HG03064 (cell line): Measurements from ENCODE around the gene KPNB1.
"Not testable (repeated sequence)": the region's sequence is repeated elsewhere in the genome, so short reads cannot be mapped to it uniquely, and the experiment has no call there.

Source experiments
- ATAC-seq: cut with Tn5 transposase; IDR thresholded peaks from one replicate; pipeline ENCODE4 v1.9.1; 2021; ENCODE audit warnings: low read depth; ENCODE audit not compliant: unreplicated experiment

KPNB1 gene

DNA sequence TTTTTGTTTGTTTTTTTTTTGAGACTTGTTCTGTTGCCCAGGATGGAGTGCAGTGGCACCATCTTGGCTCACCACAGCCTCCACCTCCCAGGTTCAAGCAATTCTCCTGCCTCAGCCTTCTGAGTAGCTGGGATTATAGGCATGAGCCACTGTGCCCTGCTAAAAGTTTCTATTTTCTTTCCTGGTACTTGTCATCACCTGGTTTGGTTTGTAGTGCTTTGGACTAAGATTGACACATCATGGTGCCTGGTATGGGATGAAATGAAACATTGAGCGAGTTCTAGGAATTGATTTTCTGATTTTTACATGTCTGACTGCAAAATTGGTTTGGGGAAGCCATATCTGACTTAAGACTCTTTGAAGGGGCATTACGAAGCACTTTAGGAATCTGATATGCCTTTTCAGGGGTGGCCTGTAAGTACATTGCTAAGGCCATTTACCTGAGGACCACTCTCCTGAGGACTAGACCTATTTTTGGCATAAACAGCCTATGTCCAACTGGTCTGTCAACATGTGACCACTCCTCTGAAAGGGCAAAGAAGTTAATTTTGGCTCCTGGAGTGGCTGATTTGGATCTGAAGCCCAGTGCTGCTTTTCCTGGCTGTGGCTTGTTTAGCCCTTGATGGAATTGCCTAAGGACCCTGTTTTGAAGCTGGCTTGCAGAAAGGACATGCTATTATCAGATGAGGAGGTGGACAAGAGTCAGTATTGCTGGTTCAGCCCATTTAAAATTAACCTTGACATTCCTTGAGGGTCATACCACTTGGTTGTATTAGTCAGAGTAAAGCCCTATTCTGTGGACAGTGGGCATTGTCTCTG lies 25.9 kb downstream of the KPNB1 start:
- no peak for ATAC-seq

DNA sequence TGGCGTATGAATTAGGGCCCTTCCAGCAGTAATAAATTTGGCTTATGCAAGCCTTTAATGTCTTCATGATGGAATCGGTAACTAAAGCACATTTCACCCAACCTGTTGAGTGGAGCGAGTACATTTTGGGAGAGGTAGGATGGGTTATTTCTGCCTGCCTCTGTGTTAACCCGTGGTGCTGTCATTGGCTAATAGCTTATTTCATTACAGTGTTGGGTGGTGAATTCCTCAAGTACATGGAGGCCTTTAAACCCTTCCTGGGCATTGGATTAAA lies 26.4 kb downstream of the KPNB1 start:
- ATAC-seq, result no peak

DNA sequence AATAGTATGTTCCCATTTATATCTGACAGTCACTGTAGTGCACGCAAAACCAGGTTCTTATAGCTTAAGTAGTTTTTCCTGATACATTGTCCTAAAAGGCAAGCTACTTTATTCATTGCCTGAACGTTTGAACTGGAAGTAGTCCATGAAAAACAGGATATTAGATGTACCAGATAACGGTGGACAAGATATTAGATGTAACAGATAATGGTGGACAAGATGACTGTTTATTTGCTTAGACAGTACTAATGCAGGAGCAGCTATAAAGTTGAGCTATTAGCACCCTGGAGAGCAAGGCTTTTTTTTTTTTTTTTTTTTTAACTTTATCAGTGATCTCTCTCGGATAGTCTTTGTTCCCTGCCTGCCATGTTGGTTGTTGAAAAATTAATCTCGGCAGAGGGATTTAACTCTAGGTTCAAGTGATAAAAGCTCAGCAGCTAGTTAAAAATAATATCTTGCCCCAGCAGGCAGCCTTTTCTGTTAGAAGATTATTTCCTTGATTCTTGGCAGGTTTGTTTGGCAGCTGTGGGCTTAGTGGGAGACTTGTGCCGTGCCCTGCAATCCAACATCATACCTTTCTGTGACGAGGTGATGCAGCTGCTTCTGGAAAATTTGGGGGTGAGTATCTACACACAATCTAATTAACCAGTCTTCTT lies 26.9 kb downstream of the KPNB1 start:
- ATAC-seq, result no peak

DNA sequence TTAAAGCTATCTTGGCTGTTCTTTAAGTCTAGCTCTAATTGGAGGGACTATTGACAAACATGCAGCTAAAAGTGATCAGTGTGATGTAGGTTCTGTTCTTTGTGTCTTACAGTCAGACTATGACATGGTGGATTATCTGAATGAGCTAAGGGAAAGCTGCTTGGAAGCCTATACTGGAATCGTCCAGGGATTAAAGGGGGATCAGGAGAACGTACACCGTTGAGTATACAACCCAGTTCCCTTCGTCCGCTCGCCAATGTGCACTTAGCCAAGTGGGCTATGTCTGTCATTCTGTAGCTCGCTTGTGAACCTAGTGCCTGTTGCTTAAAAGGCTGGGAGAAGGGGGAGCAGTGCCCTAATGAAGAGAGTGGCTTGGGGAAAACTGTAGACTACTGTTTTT lies 28.5 kb downstream of the KPNB1 start:
- no peak for ATAC-seq

DNA sequence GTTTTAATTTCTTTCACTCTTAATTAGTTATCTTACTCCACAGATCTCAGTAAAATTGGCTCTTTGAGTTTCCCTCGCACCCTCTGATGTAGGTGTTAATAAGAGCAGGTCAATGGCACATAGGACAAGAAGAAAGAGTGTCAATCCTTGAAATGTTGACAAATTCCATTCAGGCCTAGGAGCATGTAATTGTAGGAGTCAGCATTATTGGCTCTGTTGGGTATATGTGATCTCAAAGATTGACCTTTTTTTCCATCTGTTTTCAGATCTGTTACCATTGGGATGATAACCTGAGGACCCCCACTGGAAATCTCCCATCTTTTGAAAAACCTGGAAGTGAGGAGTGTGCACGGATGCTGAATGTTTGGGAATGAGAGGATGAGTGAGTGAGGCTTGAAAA lies 32.4 kb downstream of the KPNB1 start:
- no peak for ATAC-seq

DNA sequence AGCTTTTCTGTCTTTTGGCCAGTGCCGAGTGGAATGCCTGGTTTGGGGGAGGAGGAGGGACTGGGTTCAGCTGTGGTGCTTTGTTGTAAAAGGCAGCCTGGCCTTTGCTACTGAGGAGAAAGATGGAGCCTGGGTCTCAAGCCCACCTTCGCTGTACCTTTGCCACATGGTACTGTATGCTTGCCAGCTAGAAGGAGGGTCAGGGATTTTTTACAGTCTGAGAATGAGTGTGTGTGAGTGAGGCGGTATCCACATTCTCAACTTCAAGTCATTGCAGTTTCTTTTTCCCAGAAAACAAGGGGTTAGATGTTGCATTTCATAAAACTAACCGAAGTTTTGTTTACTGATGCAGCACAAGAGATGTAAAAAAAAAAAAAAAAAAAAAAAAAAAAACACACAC lies 33.0 kb downstream of the KPNB1 start:
- not testable (repeated sequence) for ATAC-seq

DNA sequence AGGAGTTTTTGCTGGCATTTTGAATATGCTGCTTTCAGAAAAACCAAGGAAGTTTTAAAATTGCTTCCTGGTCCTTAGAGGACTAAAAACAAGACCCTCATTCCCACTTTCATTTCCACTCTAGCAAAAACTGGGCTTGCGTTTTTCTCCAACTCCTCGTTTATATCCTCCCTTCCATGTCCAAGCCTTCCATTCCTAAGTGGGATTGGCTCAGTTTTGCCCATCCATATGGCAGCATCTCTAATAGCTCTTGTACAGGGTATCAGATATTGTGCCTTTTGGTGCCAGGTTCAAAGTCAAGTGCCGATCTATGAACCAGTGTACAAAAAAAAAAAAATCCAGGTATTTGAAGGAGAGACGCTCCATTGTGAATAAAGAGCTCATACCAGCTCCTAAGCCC lies 34.3 kb downstream of the KPNB1 start:
- ATAC-seq, result no peak

DNA sequence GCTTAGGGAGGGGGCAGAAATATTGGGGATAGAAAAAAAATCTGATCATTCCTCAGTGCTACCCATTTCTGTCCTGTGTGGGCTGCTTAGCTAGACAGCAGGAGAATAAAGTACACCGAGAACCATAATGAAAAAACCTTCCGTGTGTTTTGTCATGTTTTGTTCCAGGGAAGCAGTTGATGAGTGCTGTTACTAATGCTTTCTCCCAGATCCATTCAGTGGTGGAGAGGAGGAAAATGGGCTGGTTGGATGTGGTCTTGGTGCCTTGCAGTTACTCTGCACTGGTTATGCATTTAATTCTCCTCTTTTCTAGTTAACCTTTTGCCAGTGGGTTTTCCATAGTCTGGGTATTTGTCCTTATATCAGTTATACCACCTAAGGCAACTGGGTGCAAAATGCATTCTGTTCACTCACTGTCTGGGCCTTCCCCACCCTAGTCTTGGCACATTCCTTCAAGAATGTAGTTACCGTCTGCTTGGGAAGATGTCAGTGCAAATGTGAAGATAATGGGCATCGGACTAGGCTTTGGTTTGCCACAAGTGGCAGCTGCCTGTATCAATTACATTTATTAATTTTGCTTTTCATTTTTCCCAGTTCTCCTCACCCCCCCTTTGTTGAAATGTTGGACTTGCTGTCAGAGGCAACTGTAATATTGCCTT lies 34.9 kb downstream of the KPNB1 start:
- ATAC-seq, result no peak

DNA sequence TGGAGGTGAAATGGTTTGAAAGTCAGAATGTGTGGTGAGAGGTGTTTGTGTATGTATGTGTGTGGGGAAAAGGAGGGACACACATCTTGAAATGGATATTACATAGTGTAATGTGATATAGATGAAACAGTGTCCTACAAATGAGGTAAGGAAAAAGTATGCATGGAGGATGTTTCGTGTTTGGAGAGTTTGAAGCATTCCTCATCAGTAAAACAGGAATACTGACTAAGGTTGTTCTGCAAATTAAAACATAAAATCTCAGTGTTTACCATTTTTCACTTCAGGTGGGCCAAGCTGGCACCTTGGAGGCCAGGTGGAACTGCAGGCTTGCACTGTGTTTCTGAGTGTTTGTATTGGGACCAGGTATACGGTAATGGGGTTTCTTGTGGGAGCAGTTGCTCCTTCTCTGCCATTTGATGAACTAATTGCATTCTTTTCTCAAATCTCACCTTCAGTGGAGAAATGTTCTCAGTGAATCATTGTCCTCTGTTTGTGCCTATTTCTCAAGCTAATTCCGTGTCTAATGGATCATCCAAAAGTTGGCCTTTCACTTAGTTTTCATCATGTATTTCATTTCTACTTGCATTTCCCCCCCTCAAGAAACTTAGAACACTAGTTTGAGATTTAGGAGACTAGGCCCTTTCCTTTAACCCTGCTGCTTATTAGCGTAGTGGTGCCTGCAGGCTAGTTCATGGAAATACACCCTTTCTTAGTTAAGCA lies 36.0 kb downstream of the KPNB1 start:
- no peak for ATAC-seq

DNA sequence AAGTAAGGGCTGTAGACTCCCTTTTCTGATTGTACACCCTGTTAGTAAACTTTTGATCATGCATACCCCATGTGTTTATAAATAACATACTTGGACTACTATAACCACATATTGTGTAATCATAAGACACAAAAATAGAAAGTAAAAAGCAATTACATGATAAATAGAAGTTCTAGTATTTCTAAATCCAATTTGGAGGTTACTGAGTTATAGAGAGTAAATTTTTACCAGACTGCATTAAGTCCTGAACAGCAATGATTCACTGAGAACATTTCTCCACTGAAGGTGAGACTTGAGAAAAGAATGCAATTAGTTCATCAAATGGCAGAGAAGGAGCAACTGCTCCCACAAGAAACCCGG lies 36.5 kb downstream of the KPNB1 start:
- no peak for ATAC-seq

DNA sequence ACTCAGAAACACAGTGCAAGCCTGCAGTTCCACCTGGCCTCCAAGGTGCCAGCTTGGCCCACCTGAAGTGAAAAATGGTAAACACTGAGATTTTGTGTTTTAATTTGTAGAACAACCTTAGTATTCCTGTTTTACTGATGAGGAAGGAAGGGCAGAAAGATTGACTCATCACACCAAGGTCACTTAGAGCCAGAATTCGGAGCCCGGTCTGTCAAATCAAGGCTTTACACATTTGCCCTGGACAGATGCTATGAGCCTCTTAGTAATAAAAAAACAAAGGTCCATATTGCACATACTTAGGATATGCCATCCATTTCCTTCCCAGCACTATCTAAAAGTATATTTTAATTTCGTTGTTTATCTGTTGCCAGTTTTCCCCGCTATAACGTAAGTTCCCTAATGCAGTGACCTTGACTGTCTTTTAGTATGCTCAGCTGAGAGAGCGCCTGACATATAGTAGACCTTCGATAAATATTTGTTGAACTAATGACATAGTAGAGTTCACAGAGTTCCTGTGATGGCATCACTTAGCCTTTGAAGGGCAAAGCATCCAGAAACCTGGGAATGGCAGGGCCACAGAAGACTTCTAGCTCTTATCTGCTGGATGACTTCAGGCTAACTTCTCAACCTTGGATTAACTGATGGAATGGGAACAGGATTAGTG lies 37.1 kb downstream of the KPNB1 start:
- ATAC-seq, result no peak

DNA sequence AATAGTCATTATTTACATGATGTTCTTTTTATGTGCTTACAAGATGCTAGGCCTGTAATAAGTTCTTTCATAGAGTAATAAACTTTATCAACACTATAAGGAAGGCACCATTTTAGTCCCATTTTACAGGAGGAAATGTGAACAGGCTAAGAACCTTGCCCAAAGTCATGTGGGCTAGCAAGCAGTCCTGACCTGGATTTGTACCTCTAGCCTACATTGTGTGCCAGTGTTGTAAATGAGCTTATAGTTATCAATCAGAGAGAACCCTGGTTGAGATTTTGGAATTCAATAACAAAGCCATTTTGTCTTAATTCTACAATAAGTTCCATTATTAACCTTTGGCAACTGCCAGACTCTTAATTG lies 37.6 kb downstream of the KPNB1 start:
- ATAC-seq, result no peak

DNA sequence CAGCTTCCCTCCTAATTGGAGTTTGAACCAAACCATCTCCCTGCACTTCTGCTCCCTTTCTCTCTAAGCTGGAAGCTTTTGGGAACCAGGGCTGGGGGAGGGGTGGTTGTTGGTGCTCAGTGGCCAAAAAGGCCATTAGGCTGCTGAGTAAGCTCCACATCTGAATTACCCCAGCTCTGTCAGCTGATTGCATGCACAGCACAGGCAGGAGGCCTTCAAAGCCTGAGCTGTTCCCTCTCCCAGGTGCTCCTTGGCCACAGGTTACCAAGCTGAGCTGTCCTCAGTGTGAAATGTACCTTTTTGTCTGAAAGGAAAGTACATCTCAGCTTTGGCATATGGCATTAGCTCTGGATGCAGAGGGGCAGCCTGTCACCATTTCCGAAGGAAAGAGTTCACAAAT lies 38.0 kb downstream of the KPNB1 start:
- ATAC-seq, result no peak

DNA sequence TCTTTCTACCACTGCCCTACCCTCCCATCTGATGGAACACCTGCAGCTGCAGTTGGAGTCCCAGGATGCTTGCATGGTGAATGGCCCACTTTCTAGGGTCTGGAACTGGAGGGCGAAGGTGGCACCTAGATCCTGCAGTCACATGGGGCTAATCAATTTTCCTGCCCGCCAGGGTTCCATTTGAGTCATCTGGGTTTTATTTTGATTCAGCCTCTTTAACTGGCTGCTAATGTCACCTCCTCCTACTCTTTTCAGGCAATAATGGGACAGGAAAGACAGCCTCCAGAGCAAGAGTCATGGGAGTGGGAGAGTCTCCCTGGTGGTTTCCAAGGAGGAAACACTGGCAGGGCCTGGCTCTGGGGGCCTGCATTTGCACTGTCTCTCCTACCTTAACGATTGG lies 40.4 kb downstream of the KPNB1 start:
- no peak for ATAC-seq

DNA sequence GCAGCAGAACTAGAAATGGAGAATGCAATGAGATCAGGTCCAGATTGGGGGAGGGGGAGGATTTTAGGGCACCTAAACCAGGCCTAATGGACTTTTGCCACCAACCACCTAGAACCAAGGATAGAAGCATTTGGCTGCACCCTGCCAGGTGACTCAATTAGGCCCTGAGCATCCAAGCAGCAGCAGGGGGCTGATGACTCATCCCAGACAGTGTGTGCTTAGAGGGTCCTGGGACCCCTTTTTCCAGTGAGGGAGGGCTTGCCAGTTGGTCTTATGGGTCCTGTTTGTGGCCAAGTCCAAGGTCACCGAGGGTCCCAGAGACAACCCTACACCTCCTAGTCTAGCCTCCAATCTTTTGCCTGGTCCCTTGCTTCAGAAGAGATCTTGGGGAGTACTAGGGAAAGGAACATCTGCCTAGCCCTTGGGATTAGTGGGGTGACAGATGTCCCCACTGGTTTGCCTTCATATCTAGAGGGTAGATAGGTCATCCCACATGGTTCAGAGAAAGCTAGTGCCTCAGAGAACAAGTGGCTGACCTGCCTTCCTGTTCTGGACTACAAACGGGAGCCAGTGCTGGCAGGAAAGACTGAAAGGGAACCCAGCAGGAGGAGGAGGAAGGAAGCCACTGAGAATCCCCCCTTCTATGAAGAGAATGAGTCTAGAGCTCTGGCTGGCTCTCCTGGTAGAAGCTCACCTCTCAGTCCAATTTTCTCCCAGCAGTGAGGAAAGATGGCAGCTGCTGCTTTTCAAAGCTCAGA lies 42.6 kb downstream of the KPNB1 start:
- no peak for ATAC-seq

DNA sequence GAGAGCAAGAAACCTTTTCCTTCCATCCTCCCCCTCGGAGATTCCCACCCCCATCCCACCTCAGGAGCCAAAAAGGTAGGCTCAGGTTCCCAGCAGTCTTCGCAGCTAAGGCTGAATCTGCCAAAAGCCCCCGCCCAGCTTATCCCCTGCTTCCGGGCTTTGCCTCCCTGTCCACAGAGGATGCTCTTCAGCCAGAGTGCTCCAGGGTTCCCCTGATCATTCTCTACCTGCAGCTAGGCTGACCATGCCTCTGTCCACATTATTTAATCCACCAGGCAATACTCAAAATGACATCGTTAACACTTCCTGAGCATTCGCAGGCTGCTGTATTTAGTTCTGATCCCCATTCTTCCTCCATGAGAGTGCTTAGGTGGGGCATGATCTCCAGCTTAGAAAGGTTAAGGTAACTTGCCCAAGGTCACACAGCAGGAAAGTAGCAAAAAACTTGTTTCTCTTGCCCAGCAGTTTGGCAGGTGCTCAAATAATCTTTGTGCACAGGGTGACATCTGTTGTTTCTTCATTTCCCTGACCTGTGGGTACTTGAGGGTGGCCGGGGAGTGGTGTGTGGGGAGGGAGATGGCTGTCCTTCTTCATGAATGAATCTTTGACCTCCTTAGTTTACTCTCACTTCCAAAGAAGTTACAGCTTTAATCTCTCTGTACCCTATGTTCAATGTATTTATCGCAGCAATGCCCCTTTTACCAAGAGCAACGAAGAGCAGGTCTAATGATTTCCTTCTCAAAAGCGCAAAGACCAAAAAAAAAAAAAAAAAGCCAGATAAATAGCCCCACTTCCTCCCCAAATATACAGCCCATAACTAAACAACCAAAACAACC lies 43.4 kb downstream of the KPNB1 start:
- no peak for ATAC-seq

DNA sequence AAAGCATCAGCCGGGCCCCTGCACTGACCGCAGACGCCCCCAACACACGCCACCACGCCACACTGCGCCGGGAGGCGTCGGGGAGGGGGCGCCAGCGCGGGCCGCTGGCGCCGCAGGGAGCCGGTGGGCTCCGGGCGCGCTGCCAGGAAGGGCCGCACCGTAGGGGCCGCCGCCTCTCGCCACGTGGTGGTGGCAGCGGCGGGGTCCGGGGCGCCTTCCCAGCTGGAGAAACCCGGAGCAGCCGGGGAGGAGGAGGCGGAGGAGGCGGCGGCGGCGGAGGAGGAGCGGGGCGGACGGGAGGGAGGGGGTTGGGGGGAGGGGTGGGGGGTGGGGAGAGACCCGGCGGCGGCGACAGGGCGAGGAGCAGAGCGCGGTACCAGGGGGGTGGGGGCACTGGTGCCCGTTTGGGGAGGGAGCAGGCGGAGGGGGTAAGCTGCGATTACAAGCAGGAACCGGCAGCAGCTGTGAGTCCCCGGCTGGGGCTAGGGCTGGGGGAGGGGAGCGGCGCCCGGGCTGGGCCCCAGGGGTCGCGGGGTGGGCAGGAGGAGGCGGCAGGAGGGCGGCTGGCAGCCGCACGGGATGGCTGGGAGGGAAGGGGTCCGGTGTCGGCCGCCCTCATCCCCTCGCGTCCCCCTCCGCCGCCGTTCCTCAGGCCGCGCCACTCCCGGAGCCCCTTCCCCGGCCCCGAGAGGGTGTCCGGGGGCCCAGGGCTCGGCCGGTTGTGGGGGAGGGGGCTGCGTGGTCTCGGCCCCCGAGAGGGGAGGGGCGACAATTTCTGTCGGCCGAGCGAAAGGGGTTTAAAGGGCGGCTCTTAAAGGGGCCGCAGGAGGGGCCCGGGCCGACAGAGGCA lies 44.2 kb downstream of the KPNB1 start, which contains the start of gene TBKBP1:
Gene TBKBP1 (plus strand): TSS at position 431 of the 850 bp plus-strand sequence. CDS start 1,952 bp downstream, outside the sequence.
- no peak for ATAC-seq
